Gastroesophageal sphincter (tissue), 3 donors: Measurements from ENCODE around the gene MAP3K15.

Experiments
- CTCF ChIP-seq, 4 experiments: fragments of 200-600 bp in 2 of 4; fragments of 450-650 bp in 2 of 4; sonication (generic) in 1 of 4; IDR thresholded peaks; one replicate each; pipeline ENCODE4 v1.5.1; 2017 to 2019; ENCODE audit warnings: antibody characterized with exemption in 4 of 4, mild to moderate bottlenecking in 2 of 4, moderate library complexity in 2 of 4
- EP300 ChIP-seq: sonication (generic); formaldehyde crosslinking; IDR thresholded peaks from one replicate; pipeline ENCODE4 v1.6.1; 2017; ENCODE audit warnings: antibody characterized with exemption, mild to moderate bottlenecking
- POLR2A ChIP-seq, 2 donors: fragments of 450-650 bp; IDR thresholded peaks; one replicate each; pipeline ENCODE4 v1.6.1; 2017; ENCODE audit warnings: antibody characterized with exemption in 2 of 2, mild to moderate bottlenecking in 2 of 2, moderate library complexity in 1 of 2
- POLR2AphosphoS5 ChIP-seq: sonication (generic); formaldehyde crosslinking; IDR thresholded peaks from one replicate; pipeline ENCODE4 v1.6.1; 2017; ENCODE audit warnings: antibody characterized with exemption

GRCh38 chrX:19392078-19392477 is 123.2 kb downstream of the MAP3K15 start:
- TF ChIP-seq POLR2A (IDR thresholded peaks at IDR 0.05) (no peak), EP300 (no peak), CTCF (IDR thresholded peaks at IDR 0.05) (no peak), POLR2AphosphoS5 (no peak)
